Osteoblast (primary cell): Measurements from ENCODE around the gene VEGFD. TPM values are rescaled to one million over a fixed set of nuclear protein-coding genes. Genes with fewer than 3 reads are reported as not detected.

ENCODE experiments used
- DNase-seq: peaks from one replicate; pipeline ENCODE4 v3.0.0; 2011; ENCODE audit warnings: low spot score, mixed read lengths; ENCODE audit not compliant: insufficient read length; ENCODE audit errors: missing footprints
- H2AFZ ChIP-seq: 2 replicates; pipeline ENCODE4 v1.6.0; 2011; ENCODE audit warnings: mild to moderate bottlenecking, low read length
- H3K27ac ChIP-seq: 2 replicates; pipeline ENCODE4 v1.5.1; 2011; ENCODE audit warnings: mild to moderate bottlenecking, low read depth, low read length, moderate library complexity
- H3K27me3 ChIP-seq: 2 replicates; pipeline ENCODE4 v1.6.0; 2012; ENCODE audit warnings: mild to moderate bottlenecking, control low read depth, inconsistent platforms, low read length, moderate library complexity; ENCODE audit not compliant: insufficient read depth
- H3K36me3 ChIP-seq: 2 replicates; pipeline ENCODE4 v1.5.1; 2011; ENCODE audit warnings: mild to moderate bottlenecking, low read length, control low read depth, moderate library complexity; ENCODE audit not compliant: insufficient read depth
- H3K4me1 ChIP-seq: 2 replicates; pipeline ENCODE4 v1.5.1; 2011; ENCODE audit warnings: mild to moderate bottlenecking, low read length, control low read depth, moderate library complexity; ENCODE audit not compliant: insufficient read depth
- H3K4me2 ChIP-seq: 2 replicates; pipeline ENCODE4 v1.6.0; 2011; ENCODE audit warnings: mild to moderate bottlenecking, low read length; ENCODE audit not compliant: insufficient read depth
- H3K4me3 ChIP-seq: fragments of 200-600 bp; sonication (generic); 3 replicates; pipeline ENCODE4 v1.5.1; 2012; ENCODE audit warnings: mild to moderate bottlenecking, low read length, inconsistent platforms; ENCODE audit not compliant: insufficient read depth
- H3K79me2 ChIP-seq: 2 replicates; pipeline ENCODE4 v1.6.0; 2012; ENCODE audit warnings: mild to moderate bottlenecking, low read length, control low read depth, inconsistent platforms; ENCODE audit not compliant: insufficient read depth
- H3K9me3 ChIP-seq: 2 replicates; pipeline ENCODE4 v1.5.1; 2011; ENCODE audit warnings: low read depth, low read length, control low read depth
- H4K20me1 ChIP-seq: 2 replicates; pipeline ENCODE4 v1.6.0; 2012; ENCODE audit warnings: mild to moderate bottlenecking, low read length, control low read depth; ENCODE audit not compliant: insufficient read depth
- CTCF ChIP-seq: IDR thresholded peaks from 2 replicates; pipeline ENCODE4 v1.5.1; 2011; ENCODE audit warnings: mild to moderate bottlenecking, low read depth, low read length, moderate library complexity; ENCODE audit errors: extremely low read depth
- total RNA-seq: library from RNA; depleted of rRNA; stranded (reverse); fragments of >200 nt; gene quantifications from 2 replicates; pipeline ENCODE4 v1.2.3, GENCODE V29; 2012

The VEGFD gene
- under 0.01 and 0.36 TPM in 2 replicates for total RNA-seq

- DNase-seq, result no peak
- no peak within 1 kb of the TSS for H3K4me3 ChIP-seq
- H2AFZ ChIP-seq, result no peak within 1 kb of the TSS
- no peaks in the 10 kb centered on the region for H3K4me1 ChIP-seq
- no peaks in the 10 kb centered on the region for H4K20me1 ChIP-seq
- TF ChIP-seq CTCF, result no peak
- H3K9me3 ChIP-seq, result no peaks in the 10 kb centered on the region
- no peaks in the 10 kb centered on the region for H3K79me2 ChIP-seq
- no peaks in the 10 kb centered on the region for H3K27me3 ChIP-seq
- no peaks in the 10 kb centered on the region for H3K36me3 ChIP-seq
- H3K4me2 ChIP-seq, result no peak within 1 kb of the TSS
- H3K27ac ChIP-seq, result no peak within 1 kb of the TSS
Observed at GRCh38 chrX:15384304-15384703, at the start of gene VEGFD. Gene VEGFD (minus strand): TSS chrX:15384413. CDS start chrX:15383946, 467 bp downstream.

- no peak overlapping the region for H3K4me2 ChIP-seq
- H3K79me2 ChIP-seq, result no peaks in the 10 kb centered on the region
- no peak overlapping the region for H3K27ac ChIP-seq
- no peak for DNase-seq
- no peak for TF ChIP-seq CTCF
- H4K20me1 ChIP-seq, result no peaks in the 10 kb centered on the region
- no peaks in the 10 kb centered on the region for H3K27me3 ChIP-seq
- H3K4me1 ChIP-seq, result no peaks in the 10 kb centered on the region
- H2AFZ ChIP-seq, result no peak overlapping the region
- no peaks in the 10 kb centered on the region for H3K9me3 ChIP-seq
- no peaks in the 10 kb centered on the region for H3K36me3 ChIP-seq
- H3K4me3 ChIP-seq, result no peak overlapping the region
Observed at GRCh38 chrX:15430584-15430983, 46.4 kb upstream of the VEGFD start.

- DNase-seq, result no peak
- Histone ChIP-seq H3K36me3 (no peaks in the 10 kb centered on the region), H2AFZ (no peak overlapping the region), H3K4me3 (no peak overlapping the region), H3K27me3 (no peaks in the 10 kb centered on the region), H3K4me1 (no peaks in the 10 kb centered on the region), H3K79me2 (no peaks in the 10 kb centered on the region), H4K20me1 (no peaks in the 10 kb centered on the region), H3K27ac (no peak overlapping the region), H3K9me3 (no peaks in the 10 kb centered on the region), H3K4me2 (no peak overlapping the region)
- no peak for TF ChIP-seq CTCF
Observed at GRCh38 chrX:15430076-15430475, 45.9 kb upstream of the VEGFD start.

GRCh38 chrX:15425024-15425423, 40.8 kb upstream of the VEGFD start:
- TF ChIP-seq CTCF, result no peak
- DNase-seq, result no peak
- H3K79me2 ChIP-seq, result no peaks in the 10 kb centered on the region

More at GRCh38 chrX:15425024-15425423, 40.8 kb upstream of the VEGFD start:
- Histone ChIP-seq H4K20me1 (no peaks in the 10 kb centered on the region), H3K4me3 (no peak overlapping the region), H3K27me3 (no peaks in the 10 kb centered on the region), H2AFZ (no peak overlapping the region), H3K4me2 (no peak overlapping the region), H3K9me3 (no peaks in the 10 kb centered on the region), H3K27ac (no peak overlapping the region), H3K4me1 (no peaks in the 10 kb centered on the region), H3K36me3 (no peaks in the 10 kb centered on the region)
